Stimulated activated CD8-positive, alpha-beta memory T cell treated with anti-CD3 and anti-CD28 coated beads, Interleukin-15, amount 100 ng/mL, for 48 hours (primary cell): ENCODE measurements around the gene PSD4.

Experiments
- DNase-seq, 2 donors: peaks; one replicate each; pipeline ENCODE4 v3.0.0-alpha.2; 2020; ENCODE audit warnings: low read depth in 2 of 2

The PSD4 gene

DNA sequence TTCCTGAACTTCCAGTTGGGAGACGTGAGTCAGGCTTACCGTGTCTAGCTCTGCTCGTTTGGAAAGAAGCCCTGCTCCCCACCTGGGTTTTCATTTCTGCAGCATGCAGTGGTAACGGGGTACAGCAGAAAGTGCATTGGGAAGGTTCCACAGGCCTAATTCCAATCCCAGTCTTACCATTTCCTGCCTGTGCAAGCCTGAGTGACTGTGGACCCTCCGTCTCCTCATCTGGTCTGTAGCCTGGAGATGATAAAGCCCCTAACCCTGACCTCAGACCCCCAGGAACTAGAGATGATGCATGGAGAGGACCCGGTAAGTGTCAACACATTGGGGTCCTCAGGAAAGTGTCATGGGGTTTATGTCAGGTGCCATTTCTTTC is 5.8 kb upstream of the PSD4 start:
- DNase-seq, result no peak

DNA sequence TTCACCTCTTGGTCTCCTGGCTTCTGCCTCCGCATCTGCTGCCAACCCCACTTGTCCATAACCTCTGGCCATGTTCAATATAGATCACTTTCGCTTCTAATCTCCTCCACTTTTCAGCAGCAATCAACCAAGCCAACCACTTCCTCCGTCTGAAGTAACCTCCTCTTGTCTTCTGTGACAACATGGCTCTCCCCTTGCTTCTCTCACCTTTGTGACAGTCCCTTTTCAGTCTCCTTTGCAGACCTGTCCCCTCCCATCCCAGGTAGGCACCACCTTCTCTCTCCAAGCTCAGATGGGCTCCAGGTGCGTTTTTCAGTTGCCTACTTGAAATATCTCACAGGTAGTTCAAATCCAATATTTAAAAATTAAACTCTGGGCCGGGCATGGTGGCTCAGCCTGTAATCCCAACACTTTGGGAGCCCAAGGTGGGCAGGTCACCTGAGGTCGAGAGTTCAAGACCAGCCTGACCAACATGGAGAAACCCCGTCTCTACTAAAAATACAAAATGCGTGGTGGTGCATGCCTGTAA is 4.7 kb upstream of the PSD4 start:
- DNase-seq, result no peak

GRCh38 chr2:113169586-113169985 is 4.2 kb upstream of the PSD4 start:
- no peak for DNase-seq

- DNase-seq, result no peak
Measured at GRCh38 chr2:113171334-113172075, 2.3 kb upstream of the PSD4 start.

DNA sequence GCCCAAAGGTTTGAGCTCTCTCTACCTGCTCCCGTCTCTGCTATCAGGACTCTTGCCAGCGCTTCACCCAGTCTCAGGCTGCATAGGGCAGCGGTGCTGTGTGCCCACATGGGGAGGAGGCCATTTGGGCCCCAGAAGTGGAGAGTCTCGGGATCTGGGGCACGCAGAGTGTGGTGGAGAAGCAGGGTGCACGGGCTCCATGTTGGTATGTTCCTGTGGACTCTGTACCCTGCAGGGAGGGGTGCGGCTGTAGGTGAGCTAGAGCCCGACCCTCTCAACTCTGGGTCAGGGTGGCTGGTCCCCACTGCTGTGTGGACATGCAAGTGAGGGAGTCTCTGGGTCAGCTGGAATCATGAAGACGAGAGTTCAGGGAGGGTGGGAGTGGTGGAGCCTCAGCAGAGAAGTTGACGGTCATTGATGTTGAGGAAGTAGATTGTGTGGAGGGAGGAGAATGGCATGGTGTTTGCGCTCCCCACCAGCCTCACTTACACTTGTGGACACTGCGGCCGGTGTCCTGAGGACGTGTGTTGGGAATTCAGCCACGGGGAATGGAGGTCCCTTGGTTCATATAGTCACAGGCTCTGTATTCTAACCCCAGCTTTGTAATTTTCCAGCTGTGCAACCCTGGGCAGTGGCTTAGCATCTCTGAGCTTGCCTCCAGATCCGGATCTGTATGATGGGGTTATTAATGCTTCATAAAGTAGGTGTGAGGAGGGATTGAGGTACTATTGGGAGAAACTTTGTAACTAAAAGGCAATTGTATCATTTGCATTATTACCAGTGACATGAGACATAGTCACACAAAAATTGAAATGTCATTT is 840 bp upstream of the PSD4 start:
- DNase-seq, result no peak

GRCh38 chr2:113174376-113174750 is 592 bp downstream of the PSD4 start:
- DNase-seq, result no peak

GRCh38 chr2:113175042-113175628 is 1.4 kb downstream of the PSD4 start:
- DNase-seq, result peak; percentile 57 to 64

- DNase-seq, result no peak
Measured at GRCh38 chr2:113175736-113176695, 2.2 kb downstream of the PSD4 start.

DNA sequence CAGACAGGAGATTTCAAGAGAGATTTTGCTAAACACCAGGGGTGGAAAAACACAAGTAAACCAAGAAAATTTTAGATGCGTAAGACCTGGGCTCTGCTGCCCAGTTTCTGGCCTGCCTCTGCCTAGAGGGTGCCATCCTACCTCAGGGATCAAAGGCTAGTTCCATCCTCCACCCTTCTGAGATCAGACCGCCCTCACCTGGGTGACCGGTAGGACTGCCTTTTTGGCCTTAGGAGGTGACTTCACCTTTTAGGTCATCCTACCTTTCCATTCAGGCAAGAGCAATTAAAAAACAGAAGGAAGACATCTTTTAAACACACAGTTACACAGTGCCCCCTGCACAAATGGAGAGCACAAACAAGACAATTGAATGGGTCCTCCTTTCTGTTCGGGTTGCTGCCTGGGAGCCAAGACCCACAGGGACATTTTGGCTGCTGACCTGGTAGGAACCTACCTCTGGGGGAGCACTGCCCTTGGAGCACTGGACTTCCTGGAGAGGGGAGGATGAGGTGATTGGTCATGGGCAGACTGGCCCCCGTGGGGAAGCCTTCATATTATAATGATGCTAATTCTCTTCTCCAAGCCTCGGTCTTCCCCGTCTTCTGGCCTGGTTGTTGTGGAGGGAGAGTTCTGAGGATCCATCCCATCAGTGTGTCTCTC is 3.1 kb downstream of the PSD4 start:
- DNase-seq, result no peak

GRCh38 chr2:113178069-113178746 is 4.4 kb downstream of the PSD4 start:
- no peak for DNase-seq

DNA sequence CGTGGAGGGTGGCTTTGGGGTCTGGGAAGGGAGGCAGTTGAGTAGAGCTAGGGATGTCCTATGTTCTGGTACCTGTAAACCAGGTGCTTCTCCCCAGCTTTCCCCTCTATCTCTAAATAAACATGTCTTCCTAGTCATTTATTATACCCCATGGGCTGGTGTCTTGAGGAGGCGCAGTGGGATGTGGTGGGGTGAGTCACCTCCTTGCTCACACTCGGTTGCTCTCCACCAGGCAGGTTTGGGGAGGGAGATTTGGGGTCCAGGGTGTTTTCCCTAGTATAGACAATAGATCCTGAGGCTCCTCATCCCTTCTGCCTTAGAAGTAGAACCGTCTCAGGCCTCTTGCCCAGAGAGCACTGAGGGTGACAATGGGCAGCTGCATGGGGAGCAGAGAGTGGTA is 5.1 kb downstream of the PSD4 start:
- DNase-seq, result peak; percentile 53 to 56

DNA sequence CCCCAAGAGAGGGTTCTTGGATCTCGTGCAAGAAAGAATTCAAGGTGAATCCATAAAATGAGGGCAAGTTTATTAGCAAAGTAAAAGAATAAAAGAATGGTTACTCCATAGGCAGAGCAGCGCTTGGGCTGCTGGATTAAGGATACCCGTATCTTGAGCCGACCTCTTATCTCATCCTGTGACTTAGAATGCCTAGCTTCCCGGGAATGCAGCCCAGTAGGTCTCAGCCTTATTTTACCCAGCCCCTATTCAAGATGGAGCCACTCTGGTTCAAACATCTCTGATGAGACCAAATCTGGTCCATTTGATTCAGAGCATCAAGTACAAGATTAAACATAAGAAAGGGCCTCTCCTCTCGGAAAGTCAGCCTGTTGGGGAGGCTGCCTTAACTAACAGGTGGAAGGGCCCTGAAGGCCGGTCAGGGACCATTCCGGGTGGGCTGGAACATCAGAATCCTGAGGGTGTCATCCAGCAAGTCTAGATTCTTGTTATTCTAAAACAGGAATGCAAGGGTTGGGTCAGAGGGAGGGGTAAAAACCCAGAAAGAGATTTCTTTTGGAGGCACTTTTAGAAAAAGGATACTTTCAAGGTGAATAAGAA is 5.8 kb downstream of the PSD4 start:
- no peak for DNase-seq

GRCh38 chr2:113180131-113180946 is 6.6 kb downstream of the PSD4 start:
- no peak for DNase-seq

DNA sequence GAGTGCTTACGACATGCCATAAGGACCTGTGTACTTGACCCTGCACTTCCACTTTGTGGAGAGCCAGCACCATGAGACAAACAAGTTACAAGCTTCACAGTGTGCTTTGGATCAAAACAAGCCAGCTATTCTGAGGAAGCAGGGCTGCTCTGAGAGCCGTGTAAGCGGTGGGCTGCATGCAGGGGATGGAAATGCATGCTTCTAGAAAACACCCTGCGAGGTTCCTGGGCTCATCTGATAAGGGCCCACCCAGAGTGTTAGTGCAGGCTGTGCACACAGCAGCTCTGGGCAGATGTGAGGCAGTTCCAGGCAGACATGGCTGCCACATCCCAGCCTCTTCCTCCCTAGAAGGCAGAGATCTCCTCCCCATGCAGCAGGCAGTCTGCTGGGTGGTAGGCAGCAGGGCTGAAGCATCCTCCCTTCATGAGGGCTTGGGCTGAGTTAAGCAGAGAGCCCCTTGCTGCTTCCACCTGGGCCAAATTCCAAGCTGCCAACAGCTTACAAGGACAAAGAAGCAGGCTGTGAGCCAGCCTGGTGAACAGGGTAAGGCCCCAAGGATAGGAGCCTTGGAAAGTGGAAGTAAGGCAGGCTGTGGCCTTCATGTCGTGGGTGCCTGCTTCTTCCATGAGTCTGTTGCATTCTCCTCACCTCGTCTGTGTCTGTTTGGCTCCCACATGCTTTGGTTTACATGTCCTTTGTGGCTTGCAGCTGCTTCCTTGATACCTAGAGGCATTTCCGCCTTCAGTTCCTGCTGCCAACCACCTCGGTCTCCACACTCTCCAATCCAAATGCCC is 7.7 kb downstream of the PSD4 start:
- no peak for DNase-seq

GRCh38 chr2:113182471-113183260 is 8.9 kb downstream of the PSD4 start:
- no peak for DNase-seq

DNA sequence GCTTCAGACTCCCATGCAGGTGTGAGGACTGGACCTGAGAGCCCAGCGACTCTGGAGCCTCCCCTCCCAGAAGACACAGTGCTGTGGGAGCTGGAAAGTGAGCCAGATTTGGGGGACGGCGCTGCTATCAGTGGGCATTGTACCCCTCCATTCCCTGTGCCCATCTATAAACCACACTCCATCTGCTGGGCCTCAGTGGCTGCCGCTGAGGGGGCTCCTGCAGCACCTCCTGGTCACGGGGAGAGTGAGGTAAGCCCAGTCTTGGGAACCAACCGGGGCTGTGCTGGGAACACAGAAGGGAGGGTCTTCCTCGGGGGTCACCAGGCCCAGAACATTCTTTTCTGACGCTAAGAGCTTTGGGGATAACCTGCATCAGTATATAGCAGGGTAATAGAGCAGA is 9.5 kb downstream of the PSD4 start:
- DNase-seq, result no peak

DNA sequence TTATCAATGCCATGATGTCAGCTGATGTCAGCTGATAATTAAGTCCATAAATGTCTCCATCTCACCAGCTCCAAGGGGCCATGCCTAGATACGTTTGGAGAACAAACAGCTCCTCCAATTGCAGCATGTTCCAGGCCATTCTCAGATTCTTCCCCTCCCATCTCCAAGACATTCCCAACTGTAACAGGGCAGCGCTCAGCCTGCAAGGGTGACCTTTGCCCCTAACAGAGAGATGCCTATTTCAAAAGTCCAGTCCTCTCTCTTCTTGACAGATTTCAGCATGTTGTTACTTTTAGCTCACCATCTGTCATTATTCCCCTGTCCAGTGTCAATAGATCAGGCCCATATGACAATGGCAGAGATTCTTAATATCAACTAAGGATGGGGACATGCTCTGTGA is 9.9 kb downstream of the PSD4 start:
- no peak for DNase-seq
